Inflammatory macrophage (primary cell): ENCODE results near the gene TNNT1.
"Not testable (repeated sequence)": the region's sequence is repeated elsewhere in the genome, so short reads cannot be mapped to it uniquely, and the experiment has no call there.

ENCODE experiments used
- DNase-seq, 2 donors: peaks; one replicate each; pipeline ENCODE4 v3.0.0-alpha.2; 2020 to 2022
- total RNA-seq, 18 experiments: gene quantifications; one replicate each; lab custom pipeline; 2026; ENCODE audit warnings: mixed read lengths in 6 of 18, inconsistent platforms in 2 of 18; lab: John Stamatoyannopoulos, UW

Gene TNNT1, protein sequence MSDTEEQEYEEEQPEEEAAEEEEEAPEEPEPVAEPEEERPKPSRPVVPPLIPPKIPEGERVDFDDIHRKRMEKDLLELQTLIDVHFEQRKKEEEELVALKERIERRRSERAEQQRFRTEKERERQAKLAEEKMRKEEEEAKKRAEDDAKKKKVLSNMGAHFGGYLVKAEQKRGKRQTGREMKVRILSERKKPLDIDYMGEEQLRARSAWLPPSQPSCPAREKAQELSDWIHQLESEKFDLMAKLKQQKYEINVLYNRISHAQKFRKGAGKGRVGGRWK
- total RNA-seq: 0 to 1.6 (median 0.32) reads per million in 18 experiments

DNA sequence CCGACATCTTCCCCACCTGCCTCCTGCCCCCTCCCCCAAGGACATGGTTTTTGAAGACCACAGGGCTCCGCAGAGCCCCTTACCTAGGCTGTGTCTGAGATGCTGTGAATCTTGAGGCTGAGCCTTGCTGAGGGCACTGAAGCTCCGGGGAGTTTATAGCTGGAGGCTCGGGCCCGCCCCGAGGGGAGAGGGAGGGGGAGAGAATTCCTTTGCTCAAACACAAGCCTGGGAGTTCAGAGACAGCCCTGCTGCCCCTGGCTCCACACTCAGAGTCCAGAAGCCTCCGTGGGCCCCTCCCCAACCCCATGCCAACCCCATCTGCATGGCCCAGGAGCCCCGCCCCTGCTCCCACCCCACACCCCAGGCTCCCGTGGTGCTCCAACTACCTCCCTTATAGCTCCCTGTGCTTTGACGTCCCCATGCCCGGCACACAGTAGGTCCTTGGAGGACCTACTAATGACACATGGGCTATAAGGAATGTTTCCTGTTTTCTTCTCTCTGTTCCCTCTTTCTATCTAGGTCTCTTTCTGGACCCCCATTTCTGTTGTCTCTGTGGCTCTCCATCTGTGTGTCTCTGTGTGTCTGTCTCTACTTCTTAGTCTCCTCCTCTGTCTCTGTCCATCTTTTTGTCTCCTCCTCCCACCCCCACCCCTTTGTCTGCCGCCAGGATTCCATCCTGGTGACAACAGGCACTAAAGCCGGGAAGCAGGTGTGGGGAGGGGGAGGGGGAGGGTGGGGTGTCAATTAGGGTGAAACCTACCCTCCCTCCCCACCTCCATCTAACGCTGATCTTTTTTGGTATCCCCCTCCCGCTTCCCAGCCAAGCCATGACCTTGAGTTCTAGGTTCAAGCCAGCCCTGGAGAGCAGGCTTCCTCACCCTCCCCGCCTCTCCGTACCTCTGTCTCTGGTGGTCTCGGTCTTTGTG lies at the start of gene TNNT1:
Gene TNNT1, minus strand, starts transcription at position 129 of the 926 bp plus-strand sequence. CDS start 2,049 bp downstream, outside the sequence.
- no peak for DNase-seq

DNA sequence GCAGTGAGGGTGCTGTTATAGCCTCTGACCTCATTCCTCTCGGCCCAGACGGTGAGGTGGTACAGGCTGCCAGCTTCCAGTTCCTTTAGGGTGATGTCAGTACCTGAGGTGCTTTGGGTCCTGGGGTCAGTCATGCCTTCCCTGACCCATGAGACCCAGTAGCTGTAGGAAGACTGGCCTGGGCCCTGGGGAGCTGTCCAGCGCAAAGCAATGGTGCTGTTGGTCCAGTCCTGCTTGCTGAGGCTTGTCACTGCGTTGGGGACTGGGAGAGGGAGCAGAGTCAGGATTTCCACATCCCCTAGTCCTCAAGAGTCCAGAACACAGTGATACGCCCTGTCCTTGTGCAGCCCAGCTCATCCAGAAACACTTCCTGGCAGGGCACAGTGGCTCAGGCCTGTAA lies 49.6 kb upstream of the TNNT1 start:
- DNase-seq: no peak

DNA sequence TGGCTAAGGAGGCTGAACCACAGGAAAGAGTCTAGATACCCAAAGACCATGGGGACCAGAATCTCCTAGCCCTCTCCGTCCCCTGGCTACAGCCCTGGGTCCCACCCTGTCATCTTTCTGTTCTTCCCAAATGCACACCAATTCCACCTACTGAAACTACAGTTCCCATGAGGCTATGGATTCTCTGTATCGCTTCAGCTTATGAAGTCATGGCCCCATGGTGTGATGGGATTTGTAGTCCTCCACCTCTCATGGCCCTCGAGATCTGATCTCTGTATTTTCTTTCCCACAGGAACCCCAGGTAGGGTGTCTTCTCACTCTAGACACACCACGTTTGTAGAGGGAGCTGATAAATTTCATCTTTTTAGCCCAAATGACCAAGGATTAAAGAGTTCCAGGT lies 48.5 kb upstream of the TNNT1 start:
- DNase-seq: peak; percentile 8 to 13

DNA sequence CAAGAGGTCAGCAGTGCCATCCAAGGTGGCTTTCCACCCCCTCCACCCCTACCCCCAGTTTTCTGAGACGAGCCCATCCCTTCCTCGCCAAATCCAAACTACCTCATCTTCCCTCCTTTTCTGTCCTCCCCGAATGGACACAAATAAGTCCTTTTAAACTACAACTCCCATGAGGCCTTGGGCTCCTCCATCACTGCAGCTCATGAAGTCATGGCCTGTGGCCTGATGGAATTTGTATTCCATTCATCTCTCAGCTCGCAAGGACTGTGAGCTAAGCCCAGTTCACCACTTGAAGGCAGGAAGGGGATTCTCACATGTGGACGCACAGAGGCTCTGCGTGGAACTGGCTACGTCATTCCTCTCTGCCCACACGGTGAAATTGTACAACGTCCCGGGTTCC lies 47.8 kb upstream of the TNNT1 start:
- no peak for DNase-seq

DNA sequence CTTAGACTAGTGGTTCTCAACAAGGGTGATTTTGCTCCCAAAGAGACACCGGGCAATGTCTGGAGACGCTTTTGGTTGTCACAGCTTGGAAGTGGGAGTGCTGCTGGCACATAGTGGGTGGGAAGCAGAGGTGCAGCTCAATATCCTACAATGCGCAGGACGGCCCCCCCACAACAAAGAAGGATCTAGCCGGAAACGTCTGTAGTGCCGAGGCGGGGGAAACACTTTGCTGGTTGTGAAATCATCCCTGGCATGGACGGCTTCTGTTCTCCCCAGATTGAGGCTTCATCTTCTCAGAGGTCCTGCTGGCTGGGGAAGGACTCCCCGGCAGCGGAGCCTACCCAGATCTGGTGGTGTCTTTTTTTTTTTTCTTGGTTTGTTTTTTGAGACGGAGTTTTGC lies 44.5 kb upstream of the TNNT1 start:
- DNase-seq: peak in 1 of 2 donors; percentile 44

DNA sequence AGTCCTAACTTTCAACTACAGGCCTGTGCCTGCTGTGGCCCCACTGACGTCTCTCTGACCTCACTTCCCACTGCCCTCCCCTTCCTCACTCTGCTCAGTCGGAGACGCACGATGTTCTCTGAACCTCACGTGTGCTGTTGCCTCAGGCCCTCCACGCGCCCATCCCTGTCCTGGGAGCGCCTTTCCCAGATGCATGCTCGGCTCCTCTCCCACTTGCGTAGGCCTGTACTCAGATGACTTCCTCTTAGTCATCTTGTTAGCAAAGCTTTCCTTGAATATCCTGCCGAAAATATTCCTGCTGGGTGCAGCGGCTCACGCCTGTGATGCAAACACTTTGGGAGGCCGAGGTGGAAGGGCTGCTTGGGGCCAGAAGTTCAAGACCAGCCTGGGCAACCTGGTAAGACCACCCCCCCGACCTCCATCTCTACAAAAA lies 40.4 kb upstream of the TNNT1 start:
- peak; percentile 51 to 80 for DNase-seq

DNA sequence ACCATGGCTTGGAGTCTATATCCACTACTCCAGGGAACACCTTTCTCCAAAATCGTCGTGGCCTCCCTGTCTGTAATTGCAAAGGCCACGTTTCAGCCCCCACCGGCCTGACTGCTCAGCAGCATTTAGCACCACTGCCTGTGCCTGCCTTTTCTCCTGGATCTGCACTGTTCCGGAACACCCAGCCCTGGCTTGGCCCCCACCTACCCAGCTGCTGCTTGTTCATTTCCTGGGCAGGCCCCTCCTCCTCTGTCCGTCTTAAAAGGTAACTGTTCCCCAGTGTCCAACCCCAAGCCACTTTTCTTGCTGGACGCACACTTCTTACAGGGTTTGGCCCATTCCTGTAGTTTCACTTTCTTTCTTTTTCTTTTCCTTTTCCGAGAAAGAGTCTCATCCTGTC lies 39.6 kb upstream of the TNNT1 start:
- DNase-seq: no peak

DNA sequence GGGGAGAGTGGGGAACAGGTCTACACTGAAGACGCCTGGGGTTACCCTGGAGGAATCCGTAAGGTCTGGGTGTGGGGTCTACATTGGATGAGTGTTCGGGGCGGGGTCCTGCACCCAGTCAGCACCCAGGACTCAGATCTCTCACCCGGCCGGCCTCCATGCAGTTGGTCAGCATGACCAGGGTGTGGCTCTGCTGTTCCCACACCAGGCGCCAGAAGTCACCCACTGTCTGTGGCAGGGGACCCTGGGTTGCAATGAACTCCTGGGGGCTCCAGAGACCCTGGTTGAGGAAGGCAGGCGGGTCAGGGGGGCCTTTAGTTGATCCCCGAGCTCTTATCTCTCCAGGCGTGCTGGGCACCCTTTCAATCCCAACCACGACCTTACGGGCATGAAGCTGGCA lies 37.1 kb upstream of the TNNT1 start:
- DNase-seq: no peak

DNA sequence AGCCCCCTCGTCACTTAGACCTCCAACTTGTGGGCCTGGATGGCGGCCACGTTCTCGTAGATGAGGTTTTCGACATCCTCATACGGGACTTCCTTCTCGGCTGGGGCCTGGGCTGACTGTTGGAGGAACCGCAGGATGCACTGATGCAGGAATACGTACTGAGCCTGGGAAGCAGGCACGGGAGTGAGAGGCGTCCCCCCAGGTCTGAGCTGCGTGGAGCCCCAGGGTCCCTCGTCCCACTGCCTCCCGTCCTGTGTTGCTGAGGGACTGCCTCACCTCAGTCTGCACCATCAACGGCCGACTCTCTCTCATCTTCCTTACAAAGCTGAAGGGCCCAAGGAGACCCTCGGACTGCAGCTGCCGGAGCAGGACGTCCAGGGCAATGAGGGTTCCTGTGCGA lies 32.7 kb upstream of the TNNT1 start:
- no peak for DNase-seq

DNA sequence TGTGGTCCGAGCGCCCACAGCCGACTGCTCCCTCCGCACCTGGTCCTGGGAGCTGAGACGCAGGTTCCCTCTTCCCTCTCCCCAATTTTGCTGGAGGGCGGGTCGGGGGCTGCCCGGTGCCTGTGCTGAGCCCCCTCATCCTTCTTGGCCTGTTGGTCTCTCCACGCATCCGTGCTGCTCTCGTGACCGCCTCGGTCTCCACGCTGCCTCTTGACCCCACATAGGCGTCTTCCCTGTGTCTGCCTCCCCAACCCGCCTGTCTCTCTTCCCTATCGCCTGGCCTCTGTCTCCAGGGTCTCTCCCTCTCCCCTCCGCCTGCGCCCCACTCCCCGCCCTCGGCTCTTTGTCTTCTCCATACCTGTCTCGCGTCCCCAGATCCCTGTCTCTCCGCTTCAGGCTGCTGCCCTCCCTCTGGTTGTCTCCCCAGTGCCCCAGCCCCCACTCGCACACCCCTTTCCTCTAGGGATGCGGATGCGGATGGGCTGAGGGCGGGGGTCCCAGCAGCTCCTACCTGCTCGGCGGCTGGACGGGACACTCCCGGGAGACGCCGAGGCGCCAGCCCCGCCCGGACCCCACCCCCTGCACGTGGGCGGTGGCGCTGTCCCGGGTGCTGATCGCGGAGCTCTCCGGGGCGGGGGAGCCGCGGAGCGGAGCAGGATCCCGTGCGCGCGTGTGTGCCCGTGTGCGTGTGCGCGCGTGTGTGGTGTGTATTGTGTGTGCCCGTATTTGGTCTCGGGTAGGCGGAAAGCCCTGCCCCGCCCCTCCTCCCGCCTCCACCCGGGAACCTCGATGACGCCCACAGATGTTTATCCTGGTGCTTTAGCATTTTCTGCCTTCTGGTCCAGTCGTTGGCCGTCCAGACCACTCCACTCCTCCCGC lies 30.8 kb upstream of the TNNT1 start, which contains the start of gene SYT5:
Gene SYT5, minus strand, starts transcription at position 684 of the 879 bp plus-strand sequence. CDS start 1,248 bp downstream, outside the sequence.
- peak; percentile 27 to 44 for DNase-seq

DNA sequence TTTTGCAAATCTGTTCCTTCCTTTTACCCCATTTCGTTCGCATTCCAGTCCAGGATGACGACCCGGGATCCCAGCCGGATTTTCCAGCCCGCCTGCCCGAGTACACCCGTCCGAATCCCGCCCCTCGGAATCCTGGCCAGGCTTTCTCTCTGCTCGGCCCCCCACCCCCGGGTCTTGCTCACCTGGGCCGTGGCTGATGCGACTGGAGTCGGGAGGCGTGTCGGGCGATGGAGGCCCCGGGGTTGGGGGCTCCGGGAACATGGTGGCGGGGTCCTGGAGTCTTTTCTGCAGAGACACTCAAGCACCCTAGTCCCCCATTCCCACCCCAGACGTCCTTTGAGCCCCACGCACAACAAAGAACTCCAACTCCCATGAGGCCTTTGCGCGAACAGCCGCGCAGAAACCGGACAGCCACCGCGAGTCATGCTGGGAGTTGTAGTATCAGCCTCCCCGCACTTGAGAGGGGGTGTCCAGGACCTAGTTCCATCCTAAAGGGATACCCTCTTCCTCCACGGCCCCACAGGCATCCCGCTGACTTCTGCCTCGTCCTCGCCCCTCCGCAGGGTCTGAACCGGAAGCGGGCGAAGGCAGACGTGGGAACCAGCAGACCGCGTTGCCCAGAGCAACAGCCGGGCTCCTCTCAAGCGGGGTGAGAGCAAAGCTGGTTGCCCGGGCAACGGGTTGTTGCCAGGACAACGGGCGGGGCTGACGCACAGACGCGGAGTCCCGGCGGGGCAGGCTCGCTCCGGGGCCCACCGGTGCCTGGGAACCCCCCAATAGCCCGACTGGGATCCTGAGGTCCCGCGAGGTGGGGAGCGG lies 30.0 kb upstream of the TNNT1 start:
- DNase-seq: peak; percentile 28 to 42

DNA sequence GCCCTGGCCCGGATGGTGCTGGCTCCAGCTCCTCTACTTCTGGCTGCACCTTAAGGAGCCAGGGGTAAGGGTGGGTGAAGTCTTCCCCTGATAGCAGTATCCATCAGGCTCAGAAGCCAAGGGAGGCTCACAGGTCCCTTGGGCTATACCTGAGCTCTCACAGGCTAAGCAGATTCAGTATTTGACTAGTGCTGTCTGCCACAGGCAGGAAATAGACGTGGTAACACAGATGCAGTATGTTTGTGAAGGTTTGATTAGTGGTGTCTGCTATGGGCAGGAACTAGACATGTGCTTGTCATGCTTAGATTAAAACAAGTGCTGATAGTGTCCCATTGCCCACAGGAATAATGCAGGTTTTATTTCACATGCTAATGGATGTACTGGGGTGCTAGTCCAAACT lies 27.1 kb upstream of the TNNT1 start:
- DNase-seq: no peak

DNA sequence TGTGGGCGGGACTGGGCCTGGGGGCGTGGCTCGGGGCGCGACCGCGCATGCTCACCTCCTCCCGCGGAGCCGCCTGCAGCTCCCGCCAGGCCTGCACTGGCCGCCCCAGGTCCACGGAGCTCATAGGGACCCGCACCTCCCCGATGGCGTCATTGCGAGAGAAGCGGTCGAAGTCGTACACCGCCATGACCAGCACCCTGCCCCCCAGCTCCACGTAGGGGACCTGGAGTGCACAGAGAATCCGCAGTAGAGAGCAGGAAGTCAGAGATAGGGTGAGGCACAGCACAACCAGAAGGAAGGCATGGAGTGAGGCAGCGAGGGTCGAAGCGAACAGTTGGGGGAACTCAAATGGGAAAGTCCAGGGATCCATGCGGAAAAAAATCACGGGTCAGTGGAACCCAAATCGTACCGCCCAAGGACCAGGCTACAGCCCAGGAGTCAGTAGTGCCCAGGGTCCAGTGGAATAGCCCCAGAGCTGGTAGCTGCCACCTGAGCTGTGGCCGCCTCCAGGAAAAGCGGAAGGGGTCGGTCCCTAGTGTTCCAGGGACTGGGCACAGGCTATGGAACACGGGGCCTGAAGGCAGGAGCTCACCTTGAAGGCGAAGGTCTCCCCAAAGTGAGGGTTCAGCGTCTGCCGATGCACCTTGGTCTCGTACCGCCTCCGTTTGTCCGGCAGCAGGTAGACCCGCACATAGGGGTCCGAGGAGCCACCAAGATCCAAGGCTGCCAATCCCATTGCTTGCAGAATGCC lies 26.3 kb upstream of the TNNT1 start:
- no peak for DNase-seq

DNA sequence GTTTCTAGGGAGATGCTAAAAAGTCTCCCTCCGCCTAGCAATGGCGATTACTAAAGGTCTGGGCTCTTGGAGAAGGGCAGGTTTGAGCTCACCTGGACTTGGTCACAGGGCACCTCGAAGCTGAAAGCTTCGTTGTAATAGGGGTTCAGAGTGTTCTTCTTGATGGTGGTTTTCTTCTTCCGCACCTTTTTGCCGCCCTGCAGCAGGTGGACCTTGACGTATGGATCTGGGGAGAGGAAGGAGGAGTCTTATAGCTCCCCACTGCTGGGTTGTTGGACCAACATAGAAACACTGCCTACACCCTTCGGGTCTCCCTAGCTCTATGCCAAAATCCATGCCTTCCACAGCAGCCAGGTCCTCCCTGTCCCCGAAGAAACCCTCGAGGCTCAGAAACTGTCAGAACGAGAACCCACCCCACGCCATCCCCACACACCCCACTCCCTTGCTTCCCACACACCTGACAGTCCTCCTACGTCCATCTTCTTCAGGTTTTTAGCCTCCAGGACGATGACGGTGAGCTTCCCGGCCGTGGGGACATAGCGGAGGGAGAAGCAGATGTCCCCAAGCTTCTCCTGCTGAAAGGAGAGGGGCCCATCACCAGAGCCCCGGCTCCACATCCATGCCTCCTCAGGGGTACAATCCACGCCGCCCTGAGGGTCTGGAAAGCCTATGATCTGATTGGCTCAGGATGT lies 25.6 kb upstream of the TNNT1 start:
- DNase-seq: no peak

DNA sequence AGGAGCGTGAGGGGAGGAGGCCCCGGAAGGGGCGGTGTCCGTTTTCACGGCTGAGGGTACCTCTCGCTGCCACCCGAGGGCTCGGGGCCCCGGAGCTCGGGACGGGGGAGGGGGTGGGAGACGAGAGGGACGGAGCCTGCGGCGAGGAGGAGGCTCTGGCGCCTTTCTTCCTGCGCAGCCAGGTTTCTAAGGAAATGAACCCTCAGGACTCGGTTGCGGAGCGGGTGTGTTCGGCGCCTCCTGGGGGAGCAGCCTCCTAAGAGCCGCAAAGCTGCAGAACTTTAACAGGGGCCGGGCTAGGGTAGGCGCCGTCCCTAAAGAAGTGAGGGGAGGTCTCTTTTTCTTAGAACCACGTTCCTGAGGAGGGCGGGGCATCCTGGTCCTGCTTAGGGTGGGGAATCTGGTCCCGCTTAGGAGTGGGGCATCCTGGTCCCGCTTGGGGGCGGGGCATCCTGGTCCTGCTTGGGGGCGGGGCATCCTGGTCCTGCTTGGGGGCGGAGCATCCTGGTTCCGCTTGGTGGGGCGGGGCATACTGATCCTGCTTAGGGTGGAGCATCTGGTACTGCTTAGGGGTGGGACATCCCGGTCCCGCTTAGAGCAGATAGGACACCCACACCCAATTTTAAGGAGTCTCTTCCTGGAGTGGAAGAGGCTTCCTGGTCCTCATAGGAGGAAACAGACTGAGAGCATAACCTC lies 24.9 kb upstream of the TNNT1 start:
- DNase-seq: peak; percentile 9 to 11

DNA sequence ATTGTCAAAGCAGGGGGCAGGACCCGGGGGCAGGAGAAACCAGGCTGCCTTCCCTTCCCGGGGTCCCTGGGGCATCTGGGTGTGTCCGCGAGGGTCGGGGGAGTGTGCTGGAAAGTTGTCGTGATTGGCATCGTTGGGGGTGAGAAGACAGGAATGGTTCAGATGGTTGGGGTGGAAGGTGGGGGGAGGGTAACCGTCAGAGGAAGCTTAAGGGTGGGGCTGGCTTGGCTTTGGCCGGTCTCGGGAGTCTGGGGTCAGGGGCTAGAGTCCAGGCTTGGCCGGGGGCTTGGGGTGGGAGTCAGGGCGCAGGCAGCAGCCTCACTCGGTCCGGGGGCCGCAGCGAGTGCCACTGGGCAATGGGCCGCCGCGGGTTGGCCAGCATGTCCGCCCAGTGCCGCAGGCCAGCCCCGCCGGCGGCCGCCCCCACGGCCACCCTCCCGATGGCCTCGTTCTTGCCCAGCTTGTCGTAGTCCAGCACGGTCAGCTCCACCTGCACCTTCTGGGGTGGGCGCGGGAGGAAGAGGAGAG lies 24.2 kb upstream of the TNNT1 start:
- DNase-seq: no peak

DNA sequence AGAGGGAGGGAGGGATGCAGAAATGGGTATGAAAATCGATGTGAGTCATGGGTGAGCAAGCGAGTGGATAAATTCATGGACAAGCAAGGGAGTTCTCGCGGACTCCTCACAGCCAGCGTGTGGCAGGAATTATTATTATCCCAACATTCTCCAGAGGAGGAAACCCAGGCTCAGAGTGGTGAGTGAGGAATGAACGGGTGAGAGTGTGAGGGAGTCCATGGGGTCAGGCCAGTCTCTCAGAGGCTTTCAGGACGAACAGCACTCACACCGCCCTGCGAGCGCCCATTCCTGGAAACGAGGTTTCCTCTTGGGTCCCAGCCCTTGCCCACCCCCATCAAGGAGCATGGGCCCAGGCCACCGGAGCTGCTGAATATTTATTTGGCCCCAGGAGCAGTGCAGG lies 23.7 kb upstream of the TNNT1 start:
- no peak for DNase-seq

DNA sequence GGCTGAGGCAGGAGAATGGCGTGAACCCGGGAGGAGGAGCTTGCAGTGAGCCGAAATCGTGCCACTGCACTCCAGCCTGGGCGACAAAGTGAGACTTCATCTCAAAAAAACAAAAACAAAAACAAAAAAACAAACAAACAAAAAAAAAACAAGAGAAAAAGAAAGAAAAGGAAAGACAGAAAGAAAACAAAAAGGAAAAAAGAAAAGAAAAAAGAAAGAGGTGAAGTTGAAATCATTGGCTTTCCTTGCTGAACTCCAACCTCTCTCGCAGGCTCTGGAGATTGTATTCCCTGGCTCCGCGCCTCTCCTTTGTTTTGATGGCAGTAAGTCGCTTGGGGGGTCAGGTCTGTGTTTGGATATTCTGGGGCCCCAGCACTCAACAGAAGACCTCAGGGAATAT lies 23.3 kb upstream of the TNNT1 start:
- DNase-seq: not testable (repeated sequence)

DNA sequence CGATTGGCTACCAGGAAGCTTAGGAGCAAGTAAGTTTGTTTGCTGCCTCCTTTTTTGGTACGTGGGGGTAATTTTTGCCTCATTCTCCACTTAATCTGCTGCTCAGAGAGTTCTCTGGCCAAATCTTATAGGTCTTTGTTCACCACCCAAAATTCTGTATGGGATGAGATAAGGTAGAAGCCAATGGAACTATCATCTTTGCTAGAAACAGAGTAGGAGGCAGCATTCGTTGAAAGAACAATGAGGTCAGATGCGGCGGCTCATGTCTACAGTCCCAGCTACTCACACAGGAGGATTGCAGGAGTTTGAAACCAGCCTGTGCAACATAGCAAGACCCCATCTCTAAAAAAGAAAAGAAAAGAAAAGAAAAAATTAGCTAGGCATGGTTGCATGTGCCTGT lies 22.4 kb upstream of the TNNT1 start:
- DNase-seq: no peak
